ENCODE results near the gene NPBWR2.

Gene NPBWR2

GRCh38 chr20:64113444-64113775 is 6.0 kb upstream of the NPBWR2 start:
- TF ChIP-seq POLR2AphosphoS5 (IDR thresholded peaks at IDR 0.05; ENCODE audit: low read depth, low read length) (no peak), REST (IDR thresholded peaks at IDR 0.05; ENCODE audit: insufficient read depth in 1 of 2, low read depth in 2 of 2, low read length in 2 of 2) (no peak), SIN3A (IDR thresholded peaks at IDR 0.05; ENCODE audit: borderline replicate concordance, insufficient read depth, low read length) (no peak), TAF1 (IDR thresholded peaks at IDR 0.05; ENCODE audit: borderline replicate concordance, insufficient read depth, low read length) (no peak), FOXP2 (optimal IDR thresholded peaks at IDR 0.05; ENCODE audit: borderline replicate concordance, extremely low read depth, extremely low read length, insufficient read depth) (no peak)

GRCh38 chr20:64112691-64113443 is 5.5 kb upstream of the NPBWR2 start:
- TF ChIP-seq FOXP2 (optimal IDR thresholded peaks at IDR 0.05; ENCODE audit: borderline replicate concordance, extremely low read depth, extremely low read length, insufficient read depth) = no peak
- no peak for TF ChIP-seq SIN3A (IDR thresholded peaks at IDR 0.05; ENCODE audit: borderline replicate concordance, insufficient read depth, low read length)
- no peak for TF ChIP-seq POLR2AphosphoS5 (IDR thresholded peaks at IDR 0.05; ENCODE audit: low read depth, low read length)
- no peak for TF ChIP-seq TAF1 (IDR thresholded peaks at IDR 0.05; ENCODE audit: borderline replicate concordance, insufficient read depth, low read length)

- TF ChIP-seq TAF1 (IDR thresholded peaks at IDR 0.05; ENCODE audit: borderline replicate concordance, insufficient read depth, low read length) (no peak), SIN3A (IDR thresholded peaks at IDR 0.05; ENCODE audit: borderline replicate concordance, insufficient read depth, low read length) (no peak), REST (IDR thresholded peaks at IDR 0.05; ENCODE audit: insufficient read depth in 1 of 2, low read depth in 2 of 2, low read length in 2 of 2) (no peak), FOXP2 (optimal IDR thresholded peaks at IDR 0.05; ENCODE audit: borderline replicate concordance, extremely low read depth, extremely low read length, insufficient read depth) (no peak), POLR2AphosphoS5 (IDR thresholded peaks at IDR 0.05; ENCODE audit: low read depth, low read length) (no peak)
Measured at GRCh38 chr20:64111841-64112641, 4.7 kb upstream of the NPBWR2 start.

- TF ChIP-seq FOXP2 (optimal IDR thresholded peaks at IDR 0.05; ENCODE audit: borderline replicate concordance, extremely low read depth, extremely low read length, insufficient read depth) = no peak
- TF ChIP-seq REST (IDR thresholded peaks at IDR 0.05; ENCODE audit: insufficient read depth in 1 of 2, low read depth in 2 of 2, low read length in 2 of 2) = no peak
- no peak for TF ChIP-seq SIN3A (IDR thresholded peaks at IDR 0.05; ENCODE audit: borderline replicate concordance, insufficient read depth, low read length)
- TF ChIP-seq POLR2AphosphoS5 (IDR thresholded peaks at IDR 0.05; ENCODE audit: low read depth, low read length) = no peak
- no peak for TF ChIP-seq TAF1 (IDR thresholded peaks at IDR 0.05; ENCODE audit: borderline replicate concordance, insufficient read depth, low read length)
Measured at GRCh38 chr20:64110411-64111068, 3.2 kb upstream of the NPBWR2 start.

GRCh38 chr20:64109831-64110391 is 2.5 kb upstream of the NPBWR2 start:
- TF ChIP-seq SIN3A (IDR thresholded peaks at IDR 0.05; ENCODE audit: borderline replicate concordance, insufficient read depth, low read length) (no peak), TAF1 (IDR thresholded peaks at IDR 0.05; ENCODE audit: borderline replicate concordance, insufficient read depth, low read length) (no peak), REST (IDR thresholded peaks at IDR 0.05; ENCODE audit: insufficient read depth in 1 of 2, low read depth in 2 of 2, low read length in 2 of 2) (no peak)
